ENCODE data around the gene DDC.

DDC gene

GRCh38 chr7:50454968-50455367 is 110.2 kb downstream of the DDC start:
- DNase-seq (ENCODE audit: low spot score) = no peak

- no peak for DNase-seq (ENCODE audit: low spot score)
Observed at GRCh38 chr7:50450590-50451032, 114.6 kb downstream of the DDC start.

GRCh38 chr7:50449881-50450589 is 115.2 kb downstream of the DDC start, which contains the start of gene FIGNL1:
Gene FIGNL1 (minus strand): TSS chr7:50450350. CDS start chr7:50447287, 3,063 bp downstream.
- DNase-seq (ENCODE audit: low spot score) = peak; percentile 88

GRCh38 chr7:50449501-50449880 is 115.7 kb downstream of the DDC start:
- no peak for DNase-seq (ENCODE audit: low spot score)

- DNase-seq (ENCODE audit: low spot score) = no peak
Observed at GRCh38 chr7:50448823-50449222, 116.4 kb downstream of the DDC start.

- no peak for DNase-seq (ENCODE audit: low spot score)
Observed at GRCh38 chr7:50446542-50446960, 118.7 kb downstream of the DDC start.

GRCh38 chr7:50436133-50436806 is 128.9 kb downstream of the DDC start:
- no peak for DNase-seq (ENCODE audit: low spot score)

- DNase-seq (ENCODE audit: low spot score) = no peak
Observed at GRCh38 chr7:50431722-50432305, 133.4 kb downstream of the DDC start.

- no peak for DNase-seq (ENCODE audit: low spot score)
Observed at GRCh38 chr7:50431316-50431715, 133.9 kb downstream of the DDC start.

GRCh38 chr7:50428911-50429310 is 136.3 kb downstream of the DDC start:
- DNase-seq (ENCODE audit: low spot score) = no peak

- DNase-seq (ENCODE audit: low spot score) = no peak
Observed at GRCh38 chr7:50427518-50427917, 137.7 kb downstream of the DDC start.

GRCh38 chr7:50426280-50427045 is 138.7 kb downstream of the DDC start:
- DNase-seq (ENCODE audit: low spot score) = no peak

GRCh38 chr7:50425318-50425717 is 139.9 kb downstream of the DDC start:
- no peak for DNase-seq (ENCODE audit: low spot score)

GRCh38 chr7:50423860-50424259 is 141.3 kb downstream of the DDC start:
- DNase-seq (ENCODE audit: low spot score) = no peak

- no peak for DNase-seq (ENCODE audit: low spot score)
Observed at GRCh38 chr7:50422858-50423257, 142.3 kb downstream of the DDC start.

- no peak for DNase-seq (ENCODE audit: low spot score)
Observed at GRCh38 chr7:50421043-50421442, 144.2 kb downstream of the DDC start.

GRCh38 chr7:50418526-50419290 is 146.5 kb downstream of the DDC start:
- DNase-seq (ENCODE audit: low spot score) = no peak

GRCh38 chr7:50418086-50418515 is 147.1 kb downstream of the DDC start:
- DNase-seq (ENCODE audit: low spot score) = peak; percentile 81

- no peak for DNase-seq (ENCODE audit: low spot score)
Observed at GRCh38 chr7:50416527-50417182, 148.6 kb downstream of the DDC start.

- DNase-seq (ENCODE audit: low spot score) = no peak
Observed at GRCh38 chr7:50415844-50416364, 149.3 kb downstream of the DDC start.

GRCh38 chr7:50413561-50413960 is 151.6 kb downstream of the DDC start:
- no peak for DNase-seq (ENCODE audit: low spot score)

Measured in AG08396 (cell line).